Osteoblast (primary cell): ENCODE results near the gene AFAP1L2. TPM values are rescaled to one million over a fixed set of nuclear protein-coding genes. Genes with fewer than 3 reads are reported as not detected.

Experiments
- DNase-seq: peaks from one replicate; pipeline ENCODE4 v3.0.0; 2011; ENCODE audit warnings: low spot score, mixed read lengths; ENCODE audit not compliant: insufficient read length; ENCODE audit errors: missing footprints
- H2AFZ ChIP-seq: 2 replicates; pipeline ENCODE4 v1.6.0; 2011; ENCODE audit warnings: mild to moderate bottlenecking, low read length
- H3K27ac ChIP-seq: 2 replicates; pipeline ENCODE4 v1.5.1; 2011; ENCODE audit warnings: mild to moderate bottlenecking, low read depth, low read length, moderate library complexity
- H3K27me3 ChIP-seq: 2 replicates; pipeline ENCODE4 v1.6.0; 2012; ENCODE audit warnings: mild to moderate bottlenecking, control low read depth, inconsistent platforms, low read length, moderate library complexity; ENCODE audit not compliant: insufficient read depth
- H3K36me3 ChIP-seq: 2 replicates; pipeline ENCODE4 v1.5.1; 2011; ENCODE audit warnings: mild to moderate bottlenecking, low read length, control low read depth, moderate library complexity; ENCODE audit not compliant: insufficient read depth
- H3K4me1 ChIP-seq: 2 replicates; pipeline ENCODE4 v1.5.1; 2011; ENCODE audit warnings: mild to moderate bottlenecking, low read length, control low read depth, moderate library complexity; ENCODE audit not compliant: insufficient read depth
- H3K4me2 ChIP-seq: 2 replicates; pipeline ENCODE4 v1.6.0; 2011; ENCODE audit warnings: mild to moderate bottlenecking, low read length; ENCODE audit not compliant: insufficient read depth
- H3K4me3 ChIP-seq: fragments of 200-600 bp; sonication (generic); 3 replicates; pipeline ENCODE4 v1.5.1; 2012; ENCODE audit warnings: mild to moderate bottlenecking, low read length, inconsistent platforms; ENCODE audit not compliant: insufficient read depth
- H3K79me2 ChIP-seq: 2 replicates; pipeline ENCODE4 v1.6.0; 2012; ENCODE audit warnings: mild to moderate bottlenecking, low read length, control low read depth, inconsistent platforms; ENCODE audit not compliant: insufficient read depth
- H3K9me3 ChIP-seq: 2 replicates; pipeline ENCODE4 v1.5.1; 2011; ENCODE audit warnings: low read depth, low read length, control low read depth
- H4K20me1 ChIP-seq: 2 replicates; pipeline ENCODE4 v1.6.0; 2012; ENCODE audit warnings: mild to moderate bottlenecking, low read length, control low read depth; ENCODE audit not compliant: insufficient read depth
- total RNA-seq: library from RNA; depleted of rRNA; stranded (reverse); fragments of >200 nt; gene quantifications from 2 replicates; pipeline ENCODE4 v1.2.3, GENCODE V29; 2012
- TF ChIP-seq, protein P1 (sequence below): IDR thresholded peaks from 2 replicates; pipeline ENCODE4 v1.5.1; 2011; ENCODE audit warnings: mild to moderate bottlenecking, low read depth, low read length, moderate library complexity; ENCODE audit errors: extremely low read depth

The AFAP1L2 gene
- total RNA-seq, 1 donor, result 0.36 TPM

DNA sequence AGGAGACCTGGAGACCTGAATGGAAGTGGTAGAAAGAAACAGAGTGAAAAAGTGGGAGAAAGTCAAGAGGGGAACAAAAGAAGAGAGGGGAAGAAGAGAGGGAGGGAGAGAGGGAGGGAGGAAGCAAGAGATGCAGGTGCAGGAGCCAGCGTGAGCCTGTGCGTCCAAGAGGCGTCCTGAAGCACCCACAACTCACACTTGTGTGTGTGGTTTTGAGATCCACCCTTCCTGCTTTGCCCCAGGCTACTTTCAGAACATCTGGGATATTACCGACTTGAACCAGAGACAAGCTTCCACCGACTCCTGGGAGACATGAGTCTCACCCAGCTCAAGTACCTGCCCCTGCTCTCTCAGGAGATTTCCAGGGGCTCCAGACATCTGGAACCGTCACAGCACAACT lies 9.8 kb downstream of the AFAP1L2 start:
- no peak for DNase-seq
- H3K9me3 ChIP-seq, result no peaks in the 10 kb centered on the region
- no peak overlapping the region for H3K27ac ChIP-seq
- no peak overlapping the region for H3K4me3 ChIP-seq
- peaks cover 8% of the 10 kb centered on the region for H3K27me3 ChIP-seq
- H2AFZ ChIP-seq, result no peak overlapping the region
- H3K4me2 ChIP-seq, result no peak overlapping the region
- H4K20me1 ChIP-seq, result no peaks in the 10 kb centered on the region
- H3K36me3 ChIP-seq, result no peaks in the 10 kb centered on the region
- no peaks in the 10 kb centered on the region for H3K79me2 ChIP-seq
- no peaks in the 10 kb centered on the region for H3K4me1 ChIP-seq
- TF ChIP-seq, protein P1, sequence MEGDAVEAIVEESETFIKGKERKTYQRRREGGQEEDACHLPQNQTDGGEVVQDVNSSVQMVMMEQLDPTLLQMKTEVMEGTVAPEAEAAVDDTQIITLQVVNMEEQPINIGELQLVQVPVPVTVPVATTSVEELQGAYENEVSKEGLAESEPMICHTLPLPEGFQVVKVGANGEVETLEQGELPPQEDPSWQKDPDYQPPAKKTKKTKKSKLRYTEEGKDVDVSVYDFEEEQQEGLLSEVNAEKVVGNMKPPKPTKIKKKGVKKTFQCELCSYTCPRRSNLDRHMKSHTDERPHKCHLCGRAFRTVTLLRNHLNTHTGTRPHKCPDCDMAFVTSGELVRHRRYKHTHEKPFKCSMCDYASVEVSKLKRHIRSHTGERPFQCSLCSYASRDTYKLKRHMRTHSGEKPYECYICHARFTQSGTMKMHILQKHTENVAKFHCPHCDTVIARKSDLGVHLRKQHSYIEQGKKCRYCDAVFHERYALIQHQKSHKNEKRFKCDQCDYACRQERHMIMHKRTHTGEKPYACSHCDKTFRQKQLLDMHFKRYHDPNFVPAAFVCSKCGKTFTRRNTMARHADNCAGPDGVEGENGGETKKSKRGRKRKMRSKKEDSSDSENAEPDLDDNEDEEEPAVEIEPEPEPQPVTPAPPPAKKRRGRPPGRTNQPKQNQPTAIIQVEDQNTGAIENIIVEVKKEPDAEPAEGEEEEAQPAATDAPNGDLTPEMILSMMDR, result no peak

DNA sequence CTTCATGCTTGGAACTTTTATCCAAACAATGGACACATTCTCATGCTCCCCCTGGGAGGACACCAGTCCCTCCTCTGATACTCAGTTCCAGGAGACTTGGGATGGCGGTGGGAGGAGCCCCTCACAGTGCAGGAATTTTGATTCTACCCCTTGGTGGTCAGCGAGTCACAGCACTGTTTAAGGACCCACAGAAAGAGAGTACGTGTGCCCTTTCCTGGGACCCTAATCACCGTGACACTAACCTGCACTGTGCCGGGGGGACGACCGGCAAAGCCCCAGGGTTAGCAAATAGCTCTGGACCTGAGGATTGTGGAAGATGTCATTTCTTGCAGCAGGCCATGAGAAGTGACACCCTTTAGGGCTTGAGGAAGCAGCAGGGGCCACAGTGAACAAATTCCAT lies 10.4 kb downstream of the AFAP1L2 start:
- no peaks in the 10 kb centered on the region for H4K20me1 ChIP-seq
- H3K4me2 ChIP-seq, result no peak overlapping the region

DNA sequence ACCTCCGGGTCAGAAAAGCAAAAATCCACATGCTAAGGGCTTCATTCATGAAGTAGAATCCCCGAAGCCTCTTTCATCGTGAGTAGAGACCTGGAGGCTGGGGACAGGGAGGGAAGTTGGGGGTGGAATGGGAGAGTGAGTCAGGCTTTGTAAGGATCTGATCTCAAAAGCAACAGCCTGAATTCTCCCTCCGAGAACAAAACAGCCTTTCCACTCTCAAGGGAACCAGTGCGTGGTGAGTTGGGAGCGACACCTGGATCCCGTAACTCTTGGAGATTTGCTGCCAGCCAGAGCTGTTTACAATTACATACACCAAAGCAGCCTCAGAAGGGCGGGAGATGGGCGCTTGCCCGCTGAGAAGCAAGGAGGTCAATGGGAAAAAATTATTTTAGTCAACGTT lies 10.8 kb downstream of the AFAP1L2 start:
- H3K79me2 ChIP-seq, result no peaks in the 10 kb centered on the region
- TF ChIP-seq, protein P1, result no peak
- H3K4me2 ChIP-seq, result no peak overlapping the region
- no peak overlapping the region for H3K4me3 ChIP-seq
- no peaks in the 10 kb centered on the region for H3K36me3 ChIP-seq
- DNase-seq, result no peak
- no peaks in the 10 kb centered on the region for H4K20me1 ChIP-seq
- H3K9me3 ChIP-seq, result no peaks in the 10 kb centered on the region
- H2AFZ ChIP-seq, result no peak overlapping the region
- H3K27ac ChIP-seq, result no peak overlapping the region
- no peaks in the 10 kb centered on the region for H3K4me1 ChIP-seq
- H3K27me3 ChIP-seq, result peaks cover 8% of the 10 kb centered on the region

More for the DNA sequence above, 10.4 kb downstream of the AFAP1L2 start:
- Histone ChIP-seq H2AFZ (no peak overlapping the region), H3K79me2 (no peaks in the 10 kb centered on the region), H3K4me3 (no peak overlapping the region), H3K9me3 (no peaks in the 10 kb centered on the region), H3K27me3 (peaks cover 8% of the 10 kb centered on the region), H3K27ac (no peak overlapping the region), H3K36me3 (no peaks in the 10 kb centered on the region), H3K4me1 (no peaks in the 10 kb centered on the region)
- no peak for DNase-seq
- TF ChIP-seq, protein P1, result no peak

DNA sequence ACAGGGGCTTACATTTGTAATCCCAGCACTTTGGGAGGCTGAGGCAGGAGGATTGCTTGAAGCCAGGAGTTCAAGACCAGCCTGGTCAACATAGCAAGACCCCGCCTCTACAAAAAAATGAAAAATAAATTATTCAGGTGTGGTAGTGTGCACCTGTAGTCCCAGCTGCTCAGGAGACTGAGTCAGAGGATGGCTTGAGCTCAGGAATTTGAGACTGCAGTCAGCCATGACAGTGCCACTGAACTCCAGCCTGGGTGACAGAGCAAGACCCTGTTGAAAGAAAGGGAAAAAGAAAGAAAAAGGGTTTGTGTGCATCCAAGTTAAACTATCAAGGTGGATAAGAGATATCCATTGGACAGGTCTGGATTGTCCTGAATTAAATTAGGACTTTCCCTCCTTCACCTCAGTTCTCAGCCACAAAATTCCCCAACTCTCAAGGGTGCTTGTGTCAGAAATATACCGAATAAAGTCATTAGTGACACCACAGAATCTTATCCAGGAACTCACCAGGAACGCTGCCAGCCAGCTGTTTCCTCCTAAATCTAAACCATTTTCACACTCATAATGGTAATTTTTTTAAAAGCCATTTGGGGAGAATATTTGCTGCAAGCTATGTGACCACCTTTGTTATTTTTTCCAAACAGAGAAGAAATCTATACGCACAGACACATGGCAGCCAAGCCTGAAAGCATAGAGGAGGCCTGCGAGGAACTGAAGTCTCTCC lies 12.0 kb downstream of the AFAP1L2 start:
- no peak for DNase-seq
- TF ChIP-seq, protein P1, result no peak

More for the DNA sequence above, 12.0 kb downstream of the AFAP1L2 start:
- no peak overlapping the region for H3K4me3 ChIP-seq
- H4K20me1 ChIP-seq, result no peaks in the 10 kb centered on the region
- H3K27ac ChIP-seq, result no peak overlapping the region
- peaks cover 8% of the 10 kb centered on the region for H3K27me3 ChIP-seq
- no peaks in the 10 kb centered on the region for H3K4me1 ChIP-seq
- H2AFZ ChIP-seq, result no peak overlapping the region
- H3K4me2 ChIP-seq, result no peak overlapping the region
- H3K9me3 ChIP-seq, result no peaks in the 10 kb centered on the region
- no peaks in the 10 kb centered on the region for H3K36me3 ChIP-seq
- H3K79me2 ChIP-seq, result no peaks in the 10 kb centered on the region
